ENCODE data around the gene MYOF. TPM values are rescaled to one million over a fixed set of nuclear protein-coding genes. Genes with fewer than 3 reads are reported as not detected.

Gene MYOF
- total and polyA plus RNA-seq, 2 of the 8 experiments (the other 6 are each of a cell fraction or from before 2014, with no cell fraction given), result 0.98 to 2.3 TPM

GRCh38 chr10:93352638-93353383 lies 129.3 kb downstream of the MYOF start:
- H3K4ac ChIP-seq (replicated peaks; ENCODE audit: insufficient read length, low read depth, low read length), result no peak overlapping the region
- H2BK120ac ChIP-seq (replicated peaks; ENCODE audit: low read depth, low read length), result no peak overlapping the region
- no peak overlapping the region for H4K8ac ChIP-seq (ENCODE audit: extremely low read depth, insufficient read depth, low read length)
- peaks cover 0 to 3% (median 0%) of the 10 kb centered on the region in 4 experiments; a peak in 1 of 7 replicates for H3K27me3 ChIP-seq (replicated peaks in 1 of 4; ENCODE audit: control insufficient read depth in 3 of 4, extremely low read depth in 1 of 4, insufficient read depth in 3 of 4, low read length in 3 of 4)
- H4K5ac ChIP-seq (ENCODE audit: insufficient read length, low read depth, low read length), result no peak overlapping the region
- H2BK12ac ChIP-seq (ENCODE audit: low read depth, low read length), result peak overlapping the region; percentile 7; the same call in 1 of the 2 replicates
- H3K79me2 ChIP-seq (ENCODE audit: control insufficient read depth in 1 of 2, insufficient read depth in 2 of 2, low read length in 2 of 2), result no peaks in the 10 kb centered on the region
- no peak overlapping the region for H3K14ac ChIP-seq (ENCODE audit: insufficient read length)
- no peaks in the 10 kb centered on the region for H3K79me1 ChIP-seq (ENCODE audit: low read depth, low read length)
- no peak overlapping the region for H2AFZ ChIP-seq (ENCODE audit: low read length)
- H3K36me3 ChIP-seq (ENCODE audit: control insufficient read depth in 2 of 4, insufficient read depth in 4 of 4, low read length in 3 of 4), result no peaks in the 10 kb centered on the region
- TF ChIP-seq CREB1 (IDR thresholded peaks at IDR 0.05), result no peak
- peak; percentile 66 to 68 for TF ChIP-seq RAD21 (IDR thresholded peaks at IDR 0.05 in 1 of 2, conservative IDR thresholded peaks at IDR 0.05 in 1 of 2; ENCODE audit: low read depth in 2 of 2, low read length in 2 of 2)
- TF ChIP-seq EGR1 (IDR thresholded peaks at IDR 0.05; ENCODE audit: borderline replicate concordance, low read depth, low read length), result no peak
- no peak for TF ChIP-seq BACH1 (IDR thresholded peaks at IDR 0.05; ENCODE audit: low read length)
- no peak for TF ChIP-seq EZH2 (IDR thresholded peaks at IDR 0.05; ENCODE audit: low read depth, low read length, severe bottlenecking)
- no peak for TF ChIP-seq SRF (IDR thresholded peaks at IDR 0.05; ENCODE audit: low read depth, low read length)
- TF ChIP-seq, protein P1, sequence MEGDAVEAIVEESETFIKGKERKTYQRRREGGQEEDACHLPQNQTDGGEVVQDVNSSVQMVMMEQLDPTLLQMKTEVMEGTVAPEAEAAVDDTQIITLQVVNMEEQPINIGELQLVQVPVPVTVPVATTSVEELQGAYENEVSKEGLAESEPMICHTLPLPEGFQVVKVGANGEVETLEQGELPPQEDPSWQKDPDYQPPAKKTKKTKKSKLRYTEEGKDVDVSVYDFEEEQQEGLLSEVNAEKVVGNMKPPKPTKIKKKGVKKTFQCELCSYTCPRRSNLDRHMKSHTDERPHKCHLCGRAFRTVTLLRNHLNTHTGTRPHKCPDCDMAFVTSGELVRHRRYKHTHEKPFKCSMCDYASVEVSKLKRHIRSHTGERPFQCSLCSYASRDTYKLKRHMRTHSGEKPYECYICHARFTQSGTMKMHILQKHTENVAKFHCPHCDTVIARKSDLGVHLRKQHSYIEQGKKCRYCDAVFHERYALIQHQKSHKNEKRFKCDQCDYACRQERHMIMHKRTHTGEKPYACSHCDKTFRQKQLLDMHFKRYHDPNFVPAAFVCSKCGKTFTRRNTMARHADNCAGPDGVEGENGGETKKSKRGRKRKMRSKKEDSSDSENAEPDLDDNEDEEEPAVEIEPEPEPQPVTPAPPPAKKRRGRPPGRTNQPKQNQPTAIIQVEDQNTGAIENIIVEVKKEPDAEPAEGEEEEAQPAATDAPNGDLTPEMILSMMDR (IDR thresholded peaks at IDR 0.05; ENCODE audit: control extremely low read depth in 1 of 3, insufficient read depth in 1 of 3, low read depth in 1 of 3, low read length in 3 of 3), result peak in 2 of 3 experiments; percentile 40 to 44; a peak in 2 of 4 replicates
- peak; percentile 89 for TF ChIP-seq TEAD4 (IDR thresholded peaks at IDR 0.05; ENCODE audit: low read depth, low read length)
- no peak overlapping the region for H2BK15ac ChIP-seq (ENCODE audit: low read length)
- H2BK5ac ChIP-seq (ENCODE audit: low read depth, low read length), result no peak overlapping the region
- 59% methylated on average over 6 of the region's 6 CpGs; no CpG with 5 or more reads in 1 of the 2 experiments for WGBS, 2 experiments (ENCODE audit: extremely low coverage in 1 of 2, insufficient coverage in 1 of 2, insufficient read length in 1 of 2, insufficient replicate concordance in 2 of 2, low coverage in 1 of 2, low lambda C conversion rate in 2 of 2, missing lambda C conversion rate in 1 of 2)
- H3K18ac ChIP-seq (ENCODE audit: extremely low read depth, low read length), result no peak overlapping the region
- H2BK20ac ChIP-seq (ENCODE audit: low read length), result no peak overlapping the region
- DNase-seq (ENCODE audit: low read depth in 1 of 2, low spot score in 2 of 2) (no peak), FAIRE-seq (peak; percentile 93)
- H4K20me1 ChIP-seq (replicated peaks in 1 of 2; ENCODE audit: control insufficient read depth in 1 of 2, insufficient read depth in 2 of 2, low read length in 2 of 2), result no peaks in the 10 kb centered on the region
- H3K9ac ChIP-seq (replicated peaks in 1 of 4; ENCODE audit: extremely low read depth in 1 of 4, low read depth in 3 of 4, low read length in 3 of 4), result no peak overlapping the region
- ChIA-PET POLR2A (ENCODE audit: partially characterized antibody) (no interaction called here), CTCF (ENCODE audit: partially characterized antibody) (interaction anchor here (0.5 to 16.9 kb wide), 45 partner anchors 8 to 1335 kb away, joined by 3 to 363 read pairs (median 4); partner anchors contain the start of genes CYP26A1 and MYOF)
- no peak overlapping the region for H3K4me2 ChIP-seq (ENCODE audit: insufficient read depth in 1 of 2, low read depth in 2 of 2, low read length in 2 of 2)
- H3K23ac ChIP-seq (ENCODE audit: insufficient read length), result no peak overlapping the region
- H2AK5ac ChIP-seq (ENCODE audit: low read depth, low read length), result no peak overlapping the region
- H3K4me3 ChIP-seq (ENCODE audit: extremely low read depth in 1 of 4, insufficient read depth in 2 of 4, low read depth in 3 of 4, low read length in 4 of 4), result no peak overlapping the region
- no peaks in the 10 kb centered on the region for H3K9me3 ChIP-seq (ENCODE audit: insufficient read depth in 2 of 2, low read depth in 1 of 2, low read length in 1 of 2)
- H3K56ac ChIP-seq (replicated peaks; ENCODE audit: insufficient read length, low read depth, low read length), result no peak overlapping the region
- H4K91ac ChIP-seq (replicated peaks; ENCODE audit: insufficient read length, low read length), result no peak overlapping the region
- H3K4me1 ChIP-seq (replicated peaks in 1 of 4; ENCODE audit: control insufficient read depth in 3 of 4, insufficient read depth in 4 of 4, low read length in 3 of 4), result peaks cover 0 to 5% (median 2%) of the 10 kb centered on the region in 4 experiments; a peak in 3 of 7 replicates
- no peaks in the 10 kb centered on the region for H3K23me2 ChIP-seq (ENCODE audit: low read depth, low read length)
- H3K27ac ChIP-seq (ENCODE audit: low read depth, low read length), result no peak overlapping the region
